H9 (cell line): ENCODE measurements around the gene MPP2. TPM values are rescaled to one million over a fixed set of nuclear protein-coding genes. Genes with fewer than 3 reads are reported as not detected.

Experiments used
- DNase-seq: peaks from one replicate; pipeline ENCODE4 v3.0.0-alpha.2; 2017
- H2AFZ ChIP-seq: one replicate; pipeline ENCODE4 v1.6.1; 2013; ENCODE audit warnings: mild to moderate bottlenecking, low read length, control low read depth, moderate library complexity
- H2AK5ac ChIP-seq: 2 replicates; pipeline ENCODE4 v1.6.1; 2013; ENCODE audit warnings: low read length, control low read depth, mixed read lengths; ENCODE audit not compliant: insufficient read length
- H2BK120ac ChIP-seq: one replicate; pipeline ENCODE4 v1.6.1; 2013; ENCODE audit warnings: low read depth, mild to moderate bottlenecking, low read length, control low read depth, inconsistent platforms; ENCODE audit not compliant: poor library complexity, severe bottlenecking
- H2BK12ac ChIP-seq: 2 replicates; pipeline ENCODE4 v1.6.1; 2013; ENCODE audit warnings: low read length, control low read depth, mixed read lengths, low read depth; ENCODE audit not compliant: insufficient read length
- H2BK15ac ChIP-seq: 2 replicates; pipeline ENCODE4 v1.6.1; 2013; ENCODE audit warnings: low read depth, low read length, control low read depth
- H2BK20ac ChIP-seq: one replicate; pipeline ENCODE4 v1.6.1; 2013; ENCODE audit warnings: low read depth, mild to moderate bottlenecking, low read length, control low read depth, inconsistent platforms; ENCODE audit not compliant: poor library complexity, severe bottlenecking
- H2BK5ac ChIP-seq: 2 replicates; pipeline ENCODE4 v1.6.1; 2013; ENCODE audit warnings: low read length, control low read depth, mixed read lengths; ENCODE audit not compliant: insufficient read length
- H3K14ac ChIP-seq: 2 replicates; pipeline ENCODE4 v1.6.1; 2013; ENCODE audit warnings: low read length, control low read depth; ENCODE audit not compliant: insufficient read depth
- H3K18ac ChIP-seq: 2 replicates; pipeline ENCODE4 v1.6.1; 2013; ENCODE audit warnings: low read depth, mild to moderate bottlenecking, mixed read lengths, low read length, control low read depth; ENCODE audit not compliant: insufficient read length
- H3K23ac ChIP-seq: 2 replicates; pipeline ENCODE4 v1.6.1; 2013; ENCODE audit warnings: low read length, control low read depth, mixed read lengths, low read depth; ENCODE audit not compliant: insufficient read length
- H3K23me2 ChIP-seq: 2 replicates; pipeline ENCODE4 v1.6.1; 2013; ENCODE audit warnings: low read depth, mild to moderate bottlenecking, mixed read lengths, low read length, control low read depth; ENCODE audit not compliant: insufficient read length, poor library complexity, severe bottlenecking
- H3K27ac ChIP-seq: 2 replicates; pipeline ENCODE4 v1.5.1; 2013; ENCODE audit warnings: low read length, control low read depth, mixed read lengths, low read depth; ENCODE audit not compliant: insufficient read length
- H3K27me3 ChIP-seq: 2 replicates; pipeline ENCODE4 v1.6.1; 2013; ENCODE audit warnings: low read length, control low read depth, inconsistent platforms; ENCODE audit not compliant: insufficient read depth
- H3K4ac ChIP-seq: 2 replicates; pipeline ENCODE4 v1.6.1; 2013; ENCODE audit warnings: low read depth, mild to moderate bottlenecking, control low read depth, inconsistent platforms, low read length, moderate library complexity
- H3K4me1 ChIP-seq: 2 replicates; pipeline ENCODE4 v1.6.1; 2013; ENCODE audit warnings: low read length, control low read depth, inconsistent platforms; ENCODE audit not compliant: insufficient read depth
- H3K4me2 ChIP-seq: 2 replicates; pipeline ENCODE4 v1.6.1; 2013; ENCODE audit warnings: low read length, control low read depth, mixed read lengths; ENCODE audit not compliant: insufficient read length, insufficient read depth
- H3K56ac ChIP-seq: 2 replicates; pipeline ENCODE4 v1.6.1; 2013; ENCODE audit warnings: low read depth, mild to moderate bottlenecking, mixed read lengths, low read length, control low read depth; ENCODE audit not compliant: insufficient read length
- H3K79me1 ChIP-seq: 2 replicates; pipeline ENCODE4 v1.6.1; 2013; ENCODE audit warnings: low read depth, mild to moderate bottlenecking, moderate library complexity, low read length, control low read depth, inconsistent platforms; ENCODE audit not compliant: insufficient read depth, poor library complexity, severe bottlenecking
- H3K79me2 ChIP-seq: 2 replicates; pipeline ENCODE4 v1.6.1; 2013; ENCODE audit warnings: low read length, control low read depth, inconsistent platforms; ENCODE audit not compliant: insufficient read depth
- H3K9ac ChIP-seq: 2 replicates; pipeline ENCODE4 v1.6.1; 2013; ENCODE audit warnings: low read length, control low read depth, mixed read lengths; ENCODE audit not compliant: insufficient read length; ENCODE audit errors: extremely low read depth
- H3K9me3 ChIP-seq: one replicate; pipeline ENCODE4 v1.6.1; 2013; ENCODE audit warnings: low read depth, low read length, inconsistent platforms; ENCODE audit not compliant: control insufficient read depth
- H3T11ph ChIP-seq: one replicate; pipeline ENCODE4 v1.6.1; 2013; ENCODE audit warnings: mild to moderate bottlenecking, low read length, control low read depth, inconsistent platforms
- H4K20me1 ChIP-seq: one replicate; pipeline ENCODE4 v1.6.1; 2013; ENCODE audit not compliant: control insufficient read depth, insufficient read length, insufficient read depth
- H4K5ac ChIP-seq: 2 replicates; pipeline ENCODE4 v1.6.1; 2013; ENCODE audit warnings: low read depth, mild to moderate bottlenecking, mixed read lengths, low read length, control low read depth; ENCODE audit not compliant: insufficient read length
- H4K8ac ChIP-seq: replicated peaks from 2 replicates; pipeline ENCODE4 v1.6.1; 2013; ENCODE audit warnings: low read length, control low read depth, mixed read lengths, low read depth; ENCODE audit not compliant: insufficient read length
- H4K91ac ChIP-seq: 2 replicates; pipeline ENCODE4 v1.6.1; 2013; ENCODE audit warnings: low read depth, mild to moderate bottlenecking, moderate library complexity, mixed read lengths, low read length, control low read depth; ENCODE audit not compliant: insufficient read length
- H3K27ac Mint-ChIP-seq, 3 experiments: 2 replicates in 2 of 3; 3 replicates in 1 of 3; pipeline ENCODE4 v1.8.0; 2020 to 2021; ENCODE audit warnings: mixed read lengths in 3 of 3, mild to moderate bottlenecking in 1 of 3, moderate library complexity in 1 of 3
- H3K27me3 Mint-ChIP-seq: 2 replicates; pipeline ENCODE4 v1.8.0; 2021; ENCODE audit warnings: low read depth, mild to moderate bottlenecking, moderate library complexity, mixed read lengths
- H3K36me3 Mint-ChIP-seq, 3 experiments: 2 replicates in 2 of 3; 3 replicates in 1 of 3; pipeline ENCODE4 v1.8.0; 2020 to 2021; ENCODE audit warnings: low read depth in 3 of 3, mixed read lengths in 3 of 3; ENCODE audit not compliant: insufficient read depth in 1 of 3
- H3K4me1 Mint-ChIP-seq, 2 experiments: 2 replicates each; pipeline ENCODE4 v1.8.0; 2020; ENCODE audit warnings: mixed read lengths in 2 of 2
- H3K4me3 Mint-ChIP-seq, 2 experiments: 2 replicates in 1 of 2; 3 replicates in 1 of 2; pipeline ENCODE4 v1.8.0; 2020 to 2021; ENCODE audit warnings: mild to moderate bottlenecking in 2 of 2, mixed read lengths in 2 of 2, moderate library complexity in 1 of 2
- H3K9me3 Mint-ChIP-seq, 2 experiments: 2 replicates in 1 of 2; 3 replicates in 1 of 2; pipeline ENCODE4 v1.8.0; 2020; ENCODE audit warnings: mild to moderate bottlenecking in 2 of 2, mixed read lengths in 2 of 2, moderate library complexity in 1 of 2
- WGBS: extraction: QIAGEN DNeasy Blood & Tissue Kit; methylation state at CpG from one replicate; pipeline ENCODE4 v1.1.7; 2013; ENCODE audit warnings: missing lambda C conversion rate, low lambda C conversion rate, mixed read lengths; ENCODE audit not compliant: insufficient read length; ENCODE audit errors: extremely low coverage; 5-methylcytosine and 5-hydroxymethylcytosine counted together
- total RNA-seq: library from RNA; stranded (reverse); gene quantifications from 2 replicates; pipeline ENCODE4 v1.2.1, GENCODE V29; 2021
- TF ChIP-seq, protein P1 (sequence below): fragments of 200-600 bp; sonication (generic); conservative IDR thresholded peaks from 3 replicates; pipeline ENCODE4 v1.8.0; 2021; ENCODE audit warnings: antibody characterized with exemption, mild to moderate bottlenecking

Gene MPP2
- total RNA-seq, 1 experiment from 2014 or later = 16.3 TPM

DNA sequence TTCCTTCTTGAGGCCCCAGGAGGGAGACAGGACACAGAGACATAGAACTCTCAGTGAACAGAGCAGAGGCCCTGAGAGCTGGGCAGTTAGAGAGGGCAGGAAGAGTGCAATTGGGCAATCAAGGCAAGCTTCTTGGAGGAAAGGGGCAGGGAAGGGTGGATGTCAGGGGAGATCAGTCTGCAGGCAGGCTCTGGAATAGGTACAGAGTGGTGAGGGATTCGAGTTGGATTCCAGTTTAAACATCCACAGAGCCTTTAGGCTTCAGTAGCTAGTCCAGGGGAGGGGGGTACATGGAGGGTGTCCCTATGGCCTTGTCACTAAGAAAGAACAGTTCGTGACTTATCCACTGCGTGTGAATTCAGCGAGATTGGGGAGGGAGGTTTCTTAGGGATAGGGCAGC is 44.4 kb upstream of the MPP2 start:
- no peak overlapping the region for H3K18ac ChIP-seq
- 0 out of 2 replicates have a peak, but pooled peaks cover 2% of the 10 kb centered on the region for H3K4me1 ChIP-seq
- H3T11ph ChIP-seq = no peak overlapping the region
- no peak overlapping the region for H2BK15ac ChIP-seq
- no peak overlapping the region for H3K56ac ChIP-seq
- no peak for DNase-seq
- H3K27me3 ChIP-seq = peaks cover 7% of the 10 kb centered on the region; the same call in 1 of the 2 replicates
- no peak overlapping the region for H3K23ac ChIP-seq
- no peak overlapping the region for H2BK5ac ChIP-seq
- Mint-ChIP-seq H3K27me3 (peaks cover 43% of the 10 kb centered on the region), H3K9me3 (no peaks in the 10 kb centered on the region), H3K27ac (peak overlapping the region in 1 of 3 experiments; percentile 89; a peak in 1 of 7 replicates), H3K36me3 (no peaks in the 10 kb centered on the region; a peak in 1 of 7 replicates), H3K4me3 (peak overlapping the region; percentile 77 to 93), H3K4me1 (peaks cover 14 to 15% of the 10 kb centered on the region in 2 experiments)
- H3K27ac ChIP-seq = no peak overlapping the region
- H3K9me3 ChIP-seq = no peaks in the 10 kb centered on the region
- H2BK12ac ChIP-seq = no peak overlapping the region
- H2BK120ac ChIP-seq = no peak overlapping the region
- no peak overlapping the region for H4K8ac ChIP-seq
- no peak overlapping the region for H3K9ac ChIP-seq
- H2AFZ ChIP-seq = no peak overlapping the region
- H3K23me2 ChIP-seq = peaks cover 15% of the 10 kb centered on the region
- no peak overlapping the region for H2BK20ac ChIP-seq
- no peak overlapping the region for H4K91ac ChIP-seq
- H2AK5ac ChIP-seq = no peak overlapping the region
- H4K5ac ChIP-seq = no peak overlapping the region
- H3K14ac ChIP-seq = no peak overlapping the region
- TF ChIP-seq, protein P1, sequence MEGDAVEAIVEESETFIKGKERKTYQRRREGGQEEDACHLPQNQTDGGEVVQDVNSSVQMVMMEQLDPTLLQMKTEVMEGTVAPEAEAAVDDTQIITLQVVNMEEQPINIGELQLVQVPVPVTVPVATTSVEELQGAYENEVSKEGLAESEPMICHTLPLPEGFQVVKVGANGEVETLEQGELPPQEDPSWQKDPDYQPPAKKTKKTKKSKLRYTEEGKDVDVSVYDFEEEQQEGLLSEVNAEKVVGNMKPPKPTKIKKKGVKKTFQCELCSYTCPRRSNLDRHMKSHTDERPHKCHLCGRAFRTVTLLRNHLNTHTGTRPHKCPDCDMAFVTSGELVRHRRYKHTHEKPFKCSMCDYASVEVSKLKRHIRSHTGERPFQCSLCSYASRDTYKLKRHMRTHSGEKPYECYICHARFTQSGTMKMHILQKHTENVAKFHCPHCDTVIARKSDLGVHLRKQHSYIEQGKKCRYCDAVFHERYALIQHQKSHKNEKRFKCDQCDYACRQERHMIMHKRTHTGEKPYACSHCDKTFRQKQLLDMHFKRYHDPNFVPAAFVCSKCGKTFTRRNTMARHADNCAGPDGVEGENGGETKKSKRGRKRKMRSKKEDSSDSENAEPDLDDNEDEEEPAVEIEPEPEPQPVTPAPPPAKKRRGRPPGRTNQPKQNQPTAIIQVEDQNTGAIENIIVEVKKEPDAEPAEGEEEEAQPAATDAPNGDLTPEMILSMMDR = no peak
- H4K20me1 ChIP-seq = no peaks in the 10 kb centered on the region
- WGBS = no CpG with 5 or more reads among the region's 4 CpGs
- H3K79me2 ChIP-seq = no peaks in the 10 kb centered on the region
- H3K4me2 ChIP-seq = peak overlapping the region; percentile 65
- H3K4ac ChIP-seq = no peak overlapping the region
- H3K79me1 ChIP-seq = no peaks in the 10 kb centered on the region
